ENCODE results near the gene DENND1A. TPM values are rescaled to one million over a fixed set of nuclear protein-coding genes. Genes with fewer than 3 reads are reported as not detected.

Gene DENND1A
- total RNA-seq, 1 donor from 2014 or later: 13.9 TPM

GRCh38 chr9:123380852-123381705 lies 548.8 kb downstream of the DENND1A start:
- no peak for TF ChIP-seq CTCF (IDR thresholded peaks at IDR 0.05; ENCODE audit: partially characterized antibody, unreplicated experiment)
- peaks cover 3% of the 10 kb centered on the region for H3K9me3 Mint-ChIP-seq (ENCODE audit: unreplicated experiment)
- H3K27ac Mint-ChIP-seq (ENCODE audit: unreplicated experiment): no peak overlapping the region
- no peak overlapping the region for H3K4me3 Mint-ChIP-seq (ENCODE audit: unreplicated experiment)
- H3K27me3 Mint-ChIP-seq (ENCODE audit: unreplicated experiment): peaks cover 5% of the 10 kb centered on the region
- H3K36me3 Mint-ChIP-seq (ENCODE audit: unreplicated experiment): no peaks in the 10 kb centered on the region
- peaks cover 5% of the 10 kb centered on the region for H3K4me1 Mint-ChIP-seq (ENCODE audit: low read depth, unreplicated experiment)
- DNase-seq: no peak

DNA sequence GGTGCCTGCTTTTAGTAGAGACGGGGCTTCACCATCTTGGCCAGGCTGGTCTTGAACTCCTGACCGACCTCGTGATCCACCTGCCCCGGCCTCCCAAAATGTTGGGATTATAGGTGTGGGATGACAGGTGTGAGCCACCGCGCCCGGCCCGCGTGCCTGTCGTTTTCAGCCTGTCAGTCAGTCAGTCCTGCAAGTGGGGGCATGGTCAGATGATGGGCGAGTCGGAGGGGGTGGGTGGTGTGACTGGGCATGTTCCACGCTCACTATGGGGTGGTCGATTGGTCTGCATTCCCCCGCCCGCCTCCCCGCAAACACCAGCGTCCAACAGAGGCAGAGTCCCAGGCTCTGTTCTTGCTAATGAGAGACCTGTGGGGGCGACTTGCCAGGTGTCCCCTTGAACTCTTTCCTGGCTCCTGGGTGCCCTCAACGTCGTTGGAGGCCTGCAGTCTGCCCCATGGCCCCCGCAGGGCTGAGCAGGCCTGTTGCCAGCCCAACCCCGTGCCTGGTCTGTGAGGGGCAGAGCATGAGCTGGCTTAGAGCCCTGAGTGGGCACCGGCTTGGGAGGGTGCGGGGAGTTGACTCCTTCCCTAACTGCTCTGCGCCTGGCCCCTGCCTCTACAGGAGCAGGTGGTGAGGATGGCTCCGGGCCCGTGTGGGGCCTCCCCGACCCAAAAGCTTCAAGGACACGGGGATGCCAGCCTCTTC lies 550.8 kb downstream of the DENND1A start:
- DNase-seq: no peak
- no peak for TF ChIP-seq CTCF (IDR thresholded peaks at IDR 0.05; ENCODE audit: partially characterized antibody, unreplicated experiment)
- no peaks in the 10 kb centered on the region for H3K36me3 Mint-ChIP-seq (ENCODE audit: unreplicated experiment)
- peaks cover 2% of the 10 kb centered on the region for H3K9me3 Mint-ChIP-seq (ENCODE audit: unreplicated experiment)
- no peak overlapping the region for H3K4me3 Mint-ChIP-seq (ENCODE audit: unreplicated experiment)
- H3K4me1 Mint-ChIP-seq (ENCODE audit: low read depth, unreplicated experiment): peaks cover 10% of the 10 kb centered on the region
- no peak overlapping the region for H3K27ac Mint-ChIP-seq (ENCODE audit: unreplicated experiment)
- peaks cover 2% of the 10 kb centered on the region for H3K27me3 Mint-ChIP-seq (ENCODE audit: unreplicated experiment)

DNA sequence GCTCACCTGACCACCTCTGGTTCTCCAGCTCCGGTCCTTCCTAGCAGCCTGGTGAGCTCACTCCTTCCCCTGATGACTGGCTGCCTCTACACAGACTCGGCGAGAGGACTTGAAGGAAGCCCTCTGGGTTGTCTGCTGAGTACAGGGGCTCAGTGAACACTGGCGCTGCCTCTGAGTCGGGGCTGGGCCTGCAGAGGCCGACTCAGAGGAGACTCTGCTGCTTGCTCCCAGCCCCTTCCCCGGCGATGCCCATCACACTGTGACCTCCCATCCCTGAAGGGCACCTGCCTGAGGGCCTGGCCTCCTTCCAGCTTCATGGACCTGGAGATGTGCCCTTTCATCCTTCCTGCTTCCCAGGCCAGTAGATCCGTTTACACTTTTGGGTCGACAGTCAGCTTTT lies 551.9 kb downstream of the DENND1A start:
- no peak for DNase-seq
- H3K36me3 Mint-ChIP-seq (ENCODE audit: unreplicated experiment): no peaks in the 10 kb centered on the region
- peaks cover 2% of the 10 kb centered on the region for H3K9me3 Mint-ChIP-seq (ENCODE audit: unreplicated experiment)
- H3K27me3 Mint-ChIP-seq (ENCODE audit: unreplicated experiment): peaks cover 2% of the 10 kb centered on the region
- no peak overlapping the region for H3K4me3 Mint-ChIP-seq (ENCODE audit: unreplicated experiment)
- no peak overlapping the region for H3K27ac Mint-ChIP-seq (ENCODE audit: unreplicated experiment)
- no peak for TF ChIP-seq CTCF (IDR thresholded peaks at IDR 0.05; ENCODE audit: partially characterized antibody, unreplicated experiment)
- H3K4me1 Mint-ChIP-seq (ENCODE audit: low read depth, unreplicated experiment): peaks cover 12% of the 10 kb centered on the region

DNA sequence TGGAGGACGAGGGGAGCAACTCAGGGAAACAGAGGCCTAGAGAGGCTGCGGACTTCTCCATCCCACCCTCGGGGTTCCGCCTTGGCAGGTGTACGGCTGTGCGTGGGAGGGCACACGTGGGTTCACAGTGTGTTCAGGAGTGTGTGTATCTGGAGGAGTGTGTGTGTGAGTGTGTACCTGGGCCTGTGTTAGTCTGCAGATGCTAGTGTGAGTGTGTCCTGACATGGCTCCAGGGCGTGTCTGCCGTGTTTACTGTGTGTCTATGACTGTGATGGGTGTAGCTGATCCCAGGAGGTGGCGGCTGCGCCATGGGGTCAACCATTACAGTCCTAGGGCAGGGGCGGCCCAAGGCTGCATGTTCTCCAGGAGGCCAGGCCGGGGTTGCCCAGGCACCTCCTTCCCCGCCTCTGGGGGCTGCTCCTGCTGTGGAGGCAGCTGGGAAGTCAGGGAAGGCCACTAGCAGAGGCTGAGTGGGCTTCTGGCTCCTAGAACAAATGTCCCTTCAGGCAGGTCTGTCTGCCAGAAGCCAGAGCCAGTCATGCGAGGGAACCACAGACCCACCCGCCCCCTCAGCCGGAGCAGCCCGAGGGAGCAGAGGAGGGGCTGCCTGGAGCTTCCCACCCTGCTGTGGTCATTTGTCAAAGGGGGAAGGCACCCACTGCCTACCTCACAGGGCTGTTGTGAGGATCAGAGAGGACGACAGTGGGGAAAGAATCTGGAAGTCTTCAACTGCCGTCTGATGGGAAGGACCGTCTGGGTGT lies 552.5 kb downstream of the DENND1A start:
- Mint-ChIP-seq H3K27me3 (ENCODE audit: unreplicated experiment) (peaks cover 5% of the 10 kb centered on the region), H3K27ac (ENCODE audit: unreplicated experiment) (no peak overlapping the region), H3K4me3 (ENCODE audit: unreplicated experiment) (no peak overlapping the region), H3K36me3 (ENCODE audit: unreplicated experiment) (no peaks in the 10 kb centered on the region), H3K9me3 (ENCODE audit: unreplicated experiment) (peaks cover 2% of the 10 kb centered on the region), H3K4me1 (ENCODE audit: low read depth, unreplicated experiment) (peaks cover 14% of the 10 kb centered on the region)
- DNase-seq: no peak
- TF ChIP-seq CTCF (IDR thresholded peaks at IDR 0.05; ENCODE audit: partially characterized antibody, unreplicated experiment): no peak

Measured in glutamatergic neuron (in vitro differentiated cells).